KOPT-K1 (cell line): ENCODE data around the gene RBM20.

Experiments used
- H3K27ac ChIP-seq: fragments of 200-600 bp; sonication (generic); 2 replicates; pipeline ENCODE4 v1.5.1; 2016; ENCODE audit warnings: antibody characterized with exemption, mild to moderate bottlenecking, low read depth, low read length; ENCODE audit not compliant: poor library complexity, severe bottlenecking
- H3K36me3 ChIP-seq: fragments of 200-600 bp; sonication (generic); 2 replicates; pipeline ENCODE4 v1.5.1; 2017; ENCODE audit warnings: antibody characterized with exemption, mild to moderate bottlenecking, low read length, moderate library complexity; ENCODE audit not compliant: insufficient read depth
- H3K9me3 ChIP-seq: fragments of 200-600 bp; sonication (generic); 2 replicates; pipeline ENCODE4 v1.5.1; 2017; ENCODE audit warnings: antibody characterized with exemption, low read length, mild to moderate bottlenecking; ENCODE audit not compliant: insufficient read depth, poor library complexity, severe bottlenecking

Gene RBM20

DNA sequence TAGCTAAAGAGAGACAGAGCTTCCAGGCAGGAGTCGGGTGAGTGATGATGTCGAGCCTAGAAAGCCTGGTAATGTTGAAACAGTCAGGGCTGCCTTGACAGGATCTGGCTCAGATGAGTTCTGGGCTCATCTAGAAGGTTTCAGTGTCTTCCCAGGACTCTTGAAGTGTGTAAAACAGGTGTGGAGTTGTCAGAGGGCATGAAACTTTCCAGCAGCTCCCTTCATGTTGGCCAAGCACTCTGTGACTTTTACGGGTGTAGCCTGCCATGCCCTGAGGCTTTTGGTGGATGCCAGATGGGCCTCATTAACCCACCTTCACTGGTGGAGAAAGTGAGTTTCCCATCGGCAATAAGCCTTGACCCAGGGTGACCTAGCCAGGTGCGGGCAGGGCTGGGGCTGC, 161.2 kb downstream of the RBM20 start:
- H3K9me3 ChIP-seq = no peaks in the 10 kb centered on the region
- H3K27ac ChIP-seq = no peak overlapping the region
- no peaks in the 10 kb centered on the region for H3K36me3 ChIP-seq

DNA sequence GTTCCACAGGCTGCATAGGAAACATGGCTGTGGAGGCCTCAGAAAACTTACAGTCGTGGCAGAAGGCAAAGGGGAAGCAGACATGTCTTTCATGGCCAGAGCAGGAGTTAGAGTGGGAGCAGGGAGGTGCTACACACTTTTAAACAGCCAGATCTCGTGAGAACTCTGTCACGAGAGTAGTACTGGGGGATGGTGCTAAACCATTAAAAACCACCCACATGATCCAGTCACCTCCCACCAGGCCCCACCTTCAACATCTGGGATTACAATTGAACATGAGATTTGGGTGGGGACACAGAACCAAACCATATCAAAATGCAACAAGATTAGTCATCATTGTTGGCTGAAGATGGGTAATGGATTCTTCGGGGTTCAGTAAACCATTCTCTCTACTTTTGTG, 162.2 kb downstream of the RBM20 start:
- Histone ChIP-seq H3K36me3 (no peaks in the 10 kb centered on the region), H3K27ac (no peak overlapping the region), H3K9me3 (no peaks in the 10 kb centered on the region)

DNA sequence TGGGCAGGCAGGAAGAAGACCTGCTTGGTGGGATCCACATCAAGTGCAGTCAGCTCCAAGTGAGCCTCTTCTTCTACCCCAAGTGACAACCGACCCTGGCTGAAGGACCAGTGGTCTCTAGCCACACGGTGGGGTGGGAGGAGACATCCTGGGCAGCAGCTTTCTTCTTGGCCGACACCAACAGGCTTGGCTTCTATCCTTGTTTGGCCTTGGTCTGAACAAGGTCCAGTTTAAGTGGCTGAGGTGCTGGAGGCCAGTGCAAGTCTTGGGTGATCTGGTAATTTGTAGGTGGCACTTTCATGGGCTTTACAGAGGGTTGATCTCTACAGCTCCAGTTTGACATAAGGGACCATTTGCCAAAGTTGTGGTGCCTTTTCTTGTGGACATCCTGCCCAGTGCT, 164.0 kb downstream of the RBM20 start:
- no peak overlapping the region for H3K27ac ChIP-seq
- H3K36me3 ChIP-seq = no peaks in the 10 kb centered on the region
- no peaks in the 10 kb centered on the region for H3K9me3 ChIP-seq

DNA sequence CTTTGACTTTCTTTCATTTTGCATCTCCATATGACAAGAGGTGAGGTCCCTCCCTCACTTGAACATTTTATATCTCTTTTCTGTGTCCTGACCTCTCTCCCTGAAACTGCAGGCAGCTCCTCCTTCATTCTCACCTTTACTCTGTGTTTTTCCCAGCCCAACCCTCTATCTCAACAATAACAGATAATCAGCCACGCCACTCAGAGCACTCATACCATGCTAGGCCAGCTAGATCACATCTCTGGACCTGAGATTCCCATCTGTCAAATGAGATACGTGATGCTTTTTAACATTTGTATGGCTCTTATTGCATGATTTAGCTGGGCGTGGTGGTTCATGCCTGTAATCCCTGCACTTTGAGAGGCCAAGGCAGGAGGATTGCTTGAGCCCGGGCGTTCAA, 164.5 kb downstream of the RBM20 start:
- H3K36me3 ChIP-seq = no peaks in the 10 kb centered on the region
- H3K9me3 ChIP-seq = no peaks in the 10 kb centered on the region
- H3K27ac ChIP-seq = no peak overlapping the region

DNA sequence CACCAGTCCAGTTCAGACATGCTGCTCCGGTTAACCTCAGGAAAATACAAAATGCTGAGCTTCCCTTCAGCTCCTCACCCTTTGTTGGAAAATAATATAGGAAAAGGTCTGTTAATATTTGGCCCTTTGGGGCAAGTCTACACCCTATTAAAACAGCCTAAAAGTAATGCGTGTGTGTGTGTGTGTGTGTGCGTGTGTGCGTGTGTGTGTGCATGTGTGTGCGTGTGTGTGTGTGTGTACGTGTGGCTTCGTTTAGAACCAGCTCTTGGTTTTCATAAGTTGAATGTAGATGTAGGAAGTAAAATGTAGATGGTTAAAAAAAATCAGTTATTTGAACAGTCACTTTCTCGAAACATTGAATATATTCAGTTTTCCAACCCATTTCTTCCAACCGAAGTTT, 166.5 kb downstream of the RBM20 start:
- no peaks in the 10 kb centered on the region for H3K36me3 ChIP-seq
- no peak overlapping the region for H3K27ac ChIP-seq
- no peaks in the 10 kb centered on the region for H3K9me3 ChIP-seq

GRCh38 chr10:110811791-110812581, 167.8 kb downstream of the RBM20 start:
- Histone ChIP-seq H3K9me3 (no peaks in the 10 kb centered on the region), H3K36me3 (no peaks in the 10 kb centered on the region), H3K27ac (no peak overlapping the region)

DNA sequence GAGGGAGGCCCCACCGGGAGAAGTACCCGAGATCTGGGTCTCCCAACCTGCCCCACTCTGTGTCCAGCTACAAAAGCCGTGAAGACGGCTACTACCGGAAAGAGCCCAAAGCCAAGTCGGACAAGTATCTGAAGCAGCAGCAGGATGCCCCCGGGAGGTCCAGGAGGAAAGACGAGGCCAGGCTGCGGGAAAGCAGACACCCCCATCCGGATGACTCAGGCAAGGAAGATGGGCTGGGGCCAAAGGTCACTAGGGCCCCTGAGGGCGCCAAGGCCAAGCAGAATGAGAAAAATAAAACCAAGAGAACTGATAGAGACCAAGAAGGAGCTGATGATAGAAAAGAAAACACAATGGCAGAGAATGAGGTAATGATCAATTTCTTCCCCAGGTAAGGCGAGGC, 168.4 kb downstream of the RBM20 start:
- Histone ChIP-seq H3K9me3 (no peaks in the 10 kb centered on the region), H3K27ac (no peak overlapping the region), H3K36me3 (no peaks in the 10 kb centered on the region)

DNA sequence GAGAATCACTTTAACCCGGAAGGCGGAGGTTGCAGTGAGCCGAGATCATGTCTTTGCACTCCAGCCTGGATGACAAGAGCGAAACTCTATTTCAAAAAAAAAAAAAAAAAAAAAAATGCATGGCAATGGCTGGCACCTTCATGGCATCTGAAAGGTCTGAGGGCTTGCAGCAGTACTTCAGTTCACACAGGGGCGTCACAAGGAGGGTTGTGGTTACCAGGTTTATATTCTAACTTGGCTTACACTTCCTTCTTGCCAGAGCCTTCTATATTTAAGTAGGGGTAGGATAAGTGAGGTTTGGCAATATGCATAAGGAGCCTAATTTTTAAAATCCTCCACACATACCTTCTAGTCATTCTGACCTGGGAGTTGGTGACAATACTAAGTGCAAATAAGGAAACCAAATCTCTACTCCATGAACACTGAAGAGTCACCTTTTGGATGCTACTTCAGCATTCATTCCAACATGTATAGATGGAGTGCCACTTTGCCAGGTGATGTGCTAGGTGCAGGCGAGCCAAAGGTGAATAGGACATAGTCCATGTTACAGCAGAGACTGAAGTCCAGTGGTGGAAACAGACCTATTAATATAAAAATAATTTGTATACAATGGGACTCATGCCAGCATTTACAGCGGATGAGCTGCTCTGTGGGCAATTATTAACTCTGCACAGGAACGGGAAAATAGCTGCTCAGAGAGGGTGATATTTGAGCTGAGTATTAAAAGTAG, 169.8 kb downstream of the RBM20 start:
- Histone ChIP-seq H3K27ac (no peak overlapping the region), H3K9me3 (no peaks in the 10 kb centered on the region), H3K36me3 (no peaks in the 10 kb centered on the region)

- no peak overlapping the region for H3K27ac ChIP-seq
- H3K36me3 ChIP-seq = no peaks in the 10 kb centered on the region
- H3K9me3 ChIP-seq = no peaks in the 10 kb centered on the region
These were observed 171.3 kb downstream of the RBM20 start for GRCh38 chr10:110815354-110816004.

DNA sequence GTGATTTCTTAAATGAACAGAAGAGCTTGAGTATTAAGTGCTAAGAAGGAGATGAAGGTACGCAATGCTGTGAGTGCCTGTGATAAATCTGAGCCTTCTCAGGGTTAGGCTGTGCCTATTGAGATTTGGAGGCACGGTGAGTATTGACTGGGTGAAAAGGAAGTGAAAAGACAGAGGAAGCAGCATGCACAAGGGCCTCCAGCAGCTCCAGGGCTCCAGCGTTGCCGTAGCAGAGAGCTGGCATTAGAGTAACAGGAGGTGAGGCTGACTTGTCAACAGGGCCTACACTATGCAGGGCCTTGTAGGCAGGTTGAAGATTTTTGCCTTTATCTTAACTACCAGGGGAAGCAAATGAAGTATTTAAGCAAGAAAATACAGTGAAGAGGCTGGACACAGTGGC, 173.5 kb downstream of the RBM20 start:
- Histone ChIP-seq H3K27ac (no peak overlapping the region), H3K36me3 (no peaks in the 10 kb centered on the region), H3K9me3 (no peaks in the 10 kb centered on the region)

DNA sequence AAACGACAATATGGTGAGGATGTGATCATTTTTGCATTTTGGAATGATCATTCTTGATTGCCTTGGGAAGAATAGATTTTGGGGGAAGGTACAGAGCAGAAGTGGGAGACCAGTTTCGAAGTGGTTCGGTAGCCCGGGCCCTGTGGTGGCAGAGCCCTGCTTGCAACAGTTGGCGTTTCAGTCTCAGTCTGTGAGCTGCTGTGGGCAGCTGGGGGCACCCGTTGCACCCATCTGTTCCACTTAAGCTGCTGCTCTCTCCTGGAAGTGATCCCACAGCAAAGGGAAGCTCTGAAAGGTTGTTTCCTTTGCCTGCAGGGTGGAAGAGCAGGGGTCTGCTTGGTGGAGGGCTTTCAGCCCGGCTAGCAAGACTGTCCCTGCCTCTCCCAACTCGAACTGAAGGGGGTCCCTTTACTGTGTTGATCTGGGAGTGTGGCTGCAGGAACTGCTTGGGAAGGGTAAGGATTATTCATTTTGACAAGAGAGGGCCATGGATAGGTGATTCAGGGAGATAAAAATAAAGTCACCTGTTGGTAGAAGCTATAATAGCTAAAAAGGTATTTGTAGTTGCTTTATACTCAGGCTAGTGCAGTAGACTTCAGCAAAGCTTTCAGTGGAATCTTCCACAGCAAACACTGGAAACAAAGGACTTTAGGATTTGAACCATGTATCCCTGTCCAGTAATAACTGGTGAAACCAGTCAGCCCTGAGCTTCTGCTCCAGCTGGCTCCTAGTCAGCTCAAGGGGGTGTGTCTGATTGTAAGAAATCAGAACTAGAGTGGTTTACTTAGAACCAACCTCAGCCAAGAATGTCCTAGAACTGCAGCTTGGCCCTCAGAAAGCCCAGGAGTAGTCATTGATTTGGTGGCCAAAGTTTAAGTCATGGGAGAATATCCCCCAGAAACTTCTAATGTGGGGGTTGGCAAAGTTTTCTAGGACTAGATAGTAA, 174.4 kb downstream of the RBM20 start:
- Histone ChIP-seq H3K9me3 (no peaks in the 10 kb centered on the region), H3K36me3 (no peaks in the 10 kb centered on the region), H3K27ac (no peak overlapping the region)

- Histone ChIP-seq H3K36me3 (no peaks in the 10 kb centered on the region), H3K9me3 (no peaks in the 10 kb centered on the region), H3K27ac (no peak overlapping the region)
These were observed 176.2 kb downstream of the RBM20 start for GRCh38 chr10:110820321-110820814.

DNA sequence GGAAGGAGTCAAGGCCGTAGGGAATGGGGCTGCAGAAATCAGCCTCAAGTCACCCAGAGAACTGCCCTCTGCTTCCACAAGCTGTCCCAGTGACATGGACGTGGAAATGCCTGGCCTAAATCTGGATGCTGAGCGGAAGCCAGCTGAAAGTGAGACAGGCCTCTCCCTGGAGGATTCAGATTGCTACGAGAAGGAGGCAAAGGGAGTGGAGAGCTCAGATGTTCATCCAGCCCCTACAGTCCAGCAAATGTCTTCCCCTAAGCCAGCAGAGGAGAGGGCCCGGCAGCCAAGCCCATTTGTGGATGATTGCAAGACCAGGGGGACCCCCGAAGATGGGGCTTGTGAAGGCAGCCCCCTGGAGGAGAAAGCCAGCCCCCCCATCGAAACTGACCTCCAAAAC, 177.4 kb downstream of the RBM20 start:
- no peak overlapping the region for H3K27ac ChIP-seq
- no peaks in the 10 kb centered on the region for H3K9me3 ChIP-seq
- H3K36me3 ChIP-seq = no peaks in the 10 kb centered on the region

GRCh38 chr10:110822035-110822711, 178.0 kb downstream of the RBM20 start:
- no peak overlapping the region for H3K27ac ChIP-seq
- no peaks in the 10 kb centered on the region for H3K36me3 ChIP-seq
- no peaks in the 10 kb centered on the region for H3K9me3 ChIP-seq
